Osteocyte (in vitro differentiated cells): ENCODE results near the gene PTPRK. TPM values are rescaled to one million over a fixed set of nuclear protein-coding genes. Genes with fewer than 3 reads are reported as not detected.

Experiments
- DNase-seq: peaks from one replicate; pipeline ENCODE4 v3.0.0; 2021; ENCODE audit warnings: mixed read lengths; ENCODE audit not compliant: unreplicated experiment; ENCODE audit errors: extremely low spot score
- H3K27ac Mint-ChIP-seq: one replicate; pipeline ENCODE4 v1.8.0; 2021; ENCODE audit warnings: mild to moderate bottlenecking, mixed read lengths; ENCODE audit not compliant: unreplicated experiment
- H3K27me3 Mint-ChIP-seq: one replicate; pipeline ENCODE4 v1.8.0; 2021; ENCODE audit warnings: mixed read lengths; ENCODE audit not compliant: unreplicated experiment
- H3K36me3 Mint-ChIP-seq: one replicate; pipeline ENCODE4 v1.8.0; 2021; ENCODE audit warnings: mixed read lengths; ENCODE audit not compliant: unreplicated experiment
- H3K4me1 Mint-ChIP-seq: one replicate; pipeline ENCODE4 v1.8.0; 2021; ENCODE audit warnings: mixed read lengths; ENCODE audit not compliant: unreplicated experiment
- H3K4me3 Mint-ChIP-seq: one replicate; pipeline ENCODE4 v1.8.0; 2021; ENCODE audit warnings: mild to moderate bottlenecking, moderate library complexity, mixed read lengths; ENCODE audit not compliant: unreplicated experiment
- H3K9me3 Mint-ChIP-seq: one replicate; pipeline ENCODE4 v1.8.0; 2021; ENCODE audit warnings: mixed read lengths; ENCODE audit not compliant: unreplicated experiment
- total RNA-seq: library from RNA; stranded (reverse); gene quantifications from 2 replicates; pipeline ENCODE4 v1.2.1, GENCODE V29; 2021
- TF ChIP-seq, protein P1 (sequence below): fragments of 200-600 bp; sonication (generic); IDR thresholded peaks from 2 replicates; pipeline ENCODE4 v1.5.0; 2021; ENCODE audit warnings: antibody characterized with exemption, mild to moderate bottlenecking, moderate library complexity

PTPRK gene
- total RNA-seq, 1 donor from 2014 or later = 130 TPM

GRCh38 chr6:128395188-128395587, 125.2 kb downstream of the PTPRK start:
- Mint-ChIP-seq H3K9me3 (peaks cover 3% of the 10 kb centered on the region), H3K4me3 (no peak overlapping the region), H3K27ac (no peak overlapping the region), H3K4me1 (peaks cover 8% of the 10 kb centered on the region), H3K36me3 (peaks cover 18% of the 10 kb centered on the region), H3K27me3 (no peaks in the 10 kb centered on the region)
- DNase-seq = no peak
- TF ChIP-seq, protein P1, sequence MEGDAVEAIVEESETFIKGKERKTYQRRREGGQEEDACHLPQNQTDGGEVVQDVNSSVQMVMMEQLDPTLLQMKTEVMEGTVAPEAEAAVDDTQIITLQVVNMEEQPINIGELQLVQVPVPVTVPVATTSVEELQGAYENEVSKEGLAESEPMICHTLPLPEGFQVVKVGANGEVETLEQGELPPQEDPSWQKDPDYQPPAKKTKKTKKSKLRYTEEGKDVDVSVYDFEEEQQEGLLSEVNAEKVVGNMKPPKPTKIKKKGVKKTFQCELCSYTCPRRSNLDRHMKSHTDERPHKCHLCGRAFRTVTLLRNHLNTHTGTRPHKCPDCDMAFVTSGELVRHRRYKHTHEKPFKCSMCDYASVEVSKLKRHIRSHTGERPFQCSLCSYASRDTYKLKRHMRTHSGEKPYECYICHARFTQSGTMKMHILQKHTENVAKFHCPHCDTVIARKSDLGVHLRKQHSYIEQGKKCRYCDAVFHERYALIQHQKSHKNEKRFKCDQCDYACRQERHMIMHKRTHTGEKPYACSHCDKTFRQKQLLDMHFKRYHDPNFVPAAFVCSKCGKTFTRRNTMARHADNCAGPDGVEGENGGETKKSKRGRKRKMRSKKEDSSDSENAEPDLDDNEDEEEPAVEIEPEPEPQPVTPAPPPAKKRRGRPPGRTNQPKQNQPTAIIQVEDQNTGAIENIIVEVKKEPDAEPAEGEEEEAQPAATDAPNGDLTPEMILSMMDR = no peak

- Mint-ChIP-seq H3K9me3 (peaks cover 3% of the 10 kb centered on the region), H3K4me1 (peaks cover 14% of the 10 kb centered on the region), H3K27me3 (no peaks in the 10 kb centered on the region), H3K36me3 (peaks cover 18% of the 10 kb centered on the region), H3K4me3 (no peak overlapping the region), H3K27ac (no peak overlapping the region)
- TF ChIP-seq, protein P1 = no peak
- no peak for DNase-seq
Observed at GRCh38 chr6:128394167-128394566, 126.2 kb downstream of the PTPRK start.

- no peaks in the 10 kb centered on the region for H3K9me3 Mint-ChIP-seq
- no peaks in the 10 kb centered on the region for H3K27me3 Mint-ChIP-seq
- H3K4me1 Mint-ChIP-seq = peaks cover 14% of the 10 kb centered on the region
- peaks cover 10% of the 10 kb centered on the region for H3K36me3 Mint-ChIP-seq
- no peak overlapping the region for H3K27ac Mint-ChIP-seq
- H3K4me3 Mint-ChIP-seq = no peak overlapping the region
- DNase-seq = no peak
- TF ChIP-seq, protein P1 = no peak
Observed at GRCh38 chr6:128389820-128390534, 130.4 kb downstream of the PTPRK start.

DNA sequence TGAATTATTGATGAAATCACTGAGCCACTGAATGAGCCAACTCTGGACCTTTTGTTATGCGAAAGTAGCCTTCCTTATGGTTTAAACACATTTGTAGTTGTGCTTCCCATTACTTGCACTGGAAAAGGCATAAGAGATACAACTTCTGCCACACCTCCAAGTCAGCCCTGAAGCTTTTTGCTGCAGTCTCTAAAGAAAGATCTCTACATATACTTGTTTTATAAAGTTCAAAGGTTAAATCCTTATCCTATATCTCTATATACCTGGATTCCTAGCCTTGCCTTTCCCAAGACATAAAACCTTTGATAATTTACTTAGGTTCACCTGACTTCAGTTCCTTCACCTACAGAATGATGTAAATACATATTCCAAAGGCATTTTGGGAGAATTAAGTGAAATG, 132.0 kb downstream of the PTPRK start:
- no peaks in the 10 kb centered on the region for H3K27me3 Mint-ChIP-seq
- no peak for DNase-seq
- TF ChIP-seq, protein P1 = no peak
- no peak overlapping the region for H3K4me3 Mint-ChIP-seq
- H3K27ac Mint-ChIP-seq = no peak overlapping the region
- H3K4me1 Mint-ChIP-seq = peaks cover 14% of the 10 kb centered on the region
- no peaks in the 10 kb centered on the region for H3K9me3 Mint-ChIP-seq
- H3K36me3 Mint-ChIP-seq = peaks cover 7% of the 10 kb centered on the region

DNA sequence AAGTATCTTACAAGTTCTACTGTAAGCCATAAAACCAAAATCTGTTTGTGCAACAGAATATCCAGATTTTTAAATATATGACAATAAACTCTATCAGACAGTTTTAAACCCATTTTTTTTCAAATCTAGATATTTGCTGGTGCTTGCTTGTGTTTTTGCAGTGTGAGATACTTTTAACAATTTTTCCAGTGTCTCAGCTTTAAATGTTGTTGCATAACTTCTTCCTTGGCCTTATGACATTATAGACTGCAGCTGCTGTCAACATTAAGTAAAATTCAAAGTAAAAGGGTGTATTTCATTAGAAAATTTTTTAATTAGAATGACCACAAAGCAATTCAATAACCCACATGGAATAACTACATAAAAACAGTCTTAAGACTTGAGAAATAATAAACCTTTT, 139.5 kb downstream of the PTPRK start:
- TF ChIP-seq, protein P1 = no peak
- Mint-ChIP-seq H3K4me3 (no peak overlapping the region), H3K9me3 (peaks cover 17% of the 10 kb centered on the region), H3K4me1 (peaks cover 19% of the 10 kb centered on the region), H3K27me3 (no peaks in the 10 kb centered on the region), H3K27ac (no peak overlapping the region), H3K36me3 (peaks cover 18% of the 10 kb centered on the region)
- DNase-seq = no peak
